ENCODE results near the gene KLK6.

- TF ChIP-seq, protein P1, sequence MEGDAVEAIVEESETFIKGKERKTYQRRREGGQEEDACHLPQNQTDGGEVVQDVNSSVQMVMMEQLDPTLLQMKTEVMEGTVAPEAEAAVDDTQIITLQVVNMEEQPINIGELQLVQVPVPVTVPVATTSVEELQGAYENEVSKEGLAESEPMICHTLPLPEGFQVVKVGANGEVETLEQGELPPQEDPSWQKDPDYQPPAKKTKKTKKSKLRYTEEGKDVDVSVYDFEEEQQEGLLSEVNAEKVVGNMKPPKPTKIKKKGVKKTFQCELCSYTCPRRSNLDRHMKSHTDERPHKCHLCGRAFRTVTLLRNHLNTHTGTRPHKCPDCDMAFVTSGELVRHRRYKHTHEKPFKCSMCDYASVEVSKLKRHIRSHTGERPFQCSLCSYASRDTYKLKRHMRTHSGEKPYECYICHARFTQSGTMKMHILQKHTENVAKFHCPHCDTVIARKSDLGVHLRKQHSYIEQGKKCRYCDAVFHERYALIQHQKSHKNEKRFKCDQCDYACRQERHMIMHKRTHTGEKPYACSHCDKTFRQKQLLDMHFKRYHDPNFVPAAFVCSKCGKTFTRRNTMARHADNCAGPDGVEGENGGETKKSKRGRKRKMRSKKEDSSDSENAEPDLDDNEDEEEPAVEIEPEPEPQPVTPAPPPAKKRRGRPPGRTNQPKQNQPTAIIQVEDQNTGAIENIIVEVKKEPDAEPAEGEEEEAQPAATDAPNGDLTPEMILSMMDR (IDR thresholded peaks at IDR 0.05) = no peak
- TF ChIP-seq POLR2A (IDR thresholded peaks at IDR 0.05) = no peak
These were observed 11.8 kb downstream of the KLK6 start for GRCh38 chr19:50957587-50957986.

Measured in testis (tissue), 2 donors.